Keratinocyte (primary cell): Measurements from ENCODE around the gene VPS25.

Experiments used
- CTCF ChIP-seq, 3 experiments: IDR thresholded peaks in 1 of 3; conservative IDR thresholded peaks in 1 of 3; optimal IDR thresholded peaks in 1 of 3; 2 replicates in 2 of 3; 3 replicates in 1 of 3; pipeline versions ENCODE3 to v1.5.1; 2011; ENCODE audit warnings: low read length in 3 of 3, mild to moderate bottlenecking in 3 of 3, moderate library complexity in 2 of 3, control low read depth in 1 of 3, inconsistent platforms in 1 of 3; ENCODE audit not compliant: insufficient read depth in 2 of 3; ENCODE audit errors: extremely low read depth in 1 of 3
- EZH2 ChIP-seq: IDR thresholded peaks from one replicate; pipeline ENCODE4 v1.6.1; 2012; ENCODE audit warnings: inconsistent platforms, mild to moderate bottlenecking, low read length, moderate library complexity

DNA sequence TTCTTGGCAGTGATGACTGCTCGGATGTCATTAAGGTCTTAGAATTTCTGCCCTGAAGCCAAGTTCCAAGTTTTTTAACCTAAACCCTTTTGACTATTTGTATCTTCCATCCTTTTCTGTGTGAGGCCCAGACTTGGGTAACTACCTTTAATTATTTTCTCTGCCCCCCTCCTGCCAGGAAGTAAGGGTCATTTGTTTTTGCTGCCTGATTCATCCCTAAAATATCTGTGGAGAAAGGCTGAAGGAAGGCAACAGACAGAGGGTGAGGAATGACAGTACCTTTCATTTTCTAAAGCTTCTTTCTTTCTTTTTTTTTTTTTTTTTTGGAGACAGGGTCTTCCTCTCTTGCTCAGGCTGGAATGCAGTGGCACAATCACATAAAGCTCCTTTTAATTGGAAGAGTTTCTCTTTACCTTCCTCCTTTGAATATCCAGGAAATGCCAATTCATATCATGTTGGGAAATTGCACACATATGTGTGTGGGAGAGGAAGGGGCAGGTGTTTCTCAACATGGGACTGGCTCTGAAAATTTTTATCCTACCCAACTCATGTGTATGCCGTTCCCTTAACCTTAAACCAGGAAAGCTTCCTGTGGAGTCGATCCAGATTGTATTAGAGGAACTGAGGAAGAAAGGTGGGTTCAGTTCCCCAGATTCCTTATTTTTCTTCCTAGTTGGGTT is 957 bp downstream of the VPS25 start:
- TF ChIP-seq CTCF (optimal IDR thresholded peaks at IDR 0.05 in 1 of 3, IDR thresholded peaks at IDR 0.05 in 1 of 3, conservative IDR thresholded peaks at IDR 0.05 in 1 of 3; ENCODE audit: extremely low read depth in 1 of 3, insufficient read depth in 2 of 3, low read length in 3 of 3) (no peak), EZH2 (no peak)
